ENCODE data around the gene ADAMTSL2.

ADAMTSL2 gene

GRCh38 chr9:133534346-133535291 is at the start of gene ADAMTSL2:
ADAMTSL2 (plus strand) TSS chr9:133534704; CDS start chr9:133536713, 2,009 bp downstream.
- peak; percentile 41 for DNase-seq

- DNase-seq, result peak; percentile 9
Observed at GRCh38 chr9:133485531-133486260, 48.8 kb upstream of the ADAMTSL2 start.

- DNase-seq, result no peak
Observed at GRCh38 chr9:133487331-133487725, 47.2 kb upstream of the ADAMTSL2 start.

GRCh38 chr9:133488686-133489252 is 45.7 kb upstream of the ADAMTSL2 start:
- DNase-seq, result no peak

GRCh38 chr9:133489253-133490190 is 45.0 kb upstream of the ADAMTSL2 start:
- DNase-seq, result no peak

GRCh38 chr9:133490201-133490681 is 44.3 kb upstream of the ADAMTSL2 start:
- no peak for DNase-seq

- peak; percentile 9 for DNase-seq
Observed at GRCh38 chr9:133490865-133491655, 43.4 kb upstream of the ADAMTSL2 start.

GRCh38 chr9:133491656-133491925 is 42.9 kb upstream of the ADAMTSL2 start:
- no peak for DNase-seq

- no peak for DNase-seq
Observed at GRCh38 chr9:133492061-133493021, 42.2 kb upstream of the ADAMTSL2 start.

GRCh38 chr9:133493428-133493827 is 41.1 kb upstream of the ADAMTSL2 start:
- no peak for DNase-seq

- no peak for DNase-seq
Observed at GRCh38 chr9:133493845-133494540, 40.5 kb upstream of the ADAMTSL2 start.

- no peak for DNase-seq
Observed at GRCh38 chr9:133494636-133495326, 39.7 kb upstream of the ADAMTSL2 start.

GRCh38 chr9:133495327-133496293 is 38.9 kb upstream of the ADAMTSL2 start:
- DNase-seq, result no peak

- no peak for DNase-seq
Observed at GRCh38 chr9:133496861-133497842, 37.4 kb upstream of the ADAMTSL2 start.

- DNase-seq, result no peak
Observed at GRCh38 chr9:133499132-133499891, 35.2 kb upstream of the ADAMTSL2 start.

GRCh38 chr9:133499892-133500270 is 34.6 kb upstream of the ADAMTSL2 start:
- no peak for DNase-seq
